Stimulated activated CD4-positive, alpha-beta T cell treated with anti-CD3 and anti-CD28 coated beads, Interleukin-2, amount 100 ng/mL, for 4 hours (primary cell): ENCODE data around the gene HOPX.
"Not testable (repeated sequence)": the region's sequence is repeated elsewhere in the genome, so short reads cannot be mapped to it uniquely, and the experiment has no call there.

ENCODE experiments used
- DNase-seq: peaks from one replicate; pipeline ENCODE4 v3.0.0-alpha.2; 2020; ENCODE audit warnings: low read depth

Gene HOPX

DNA sequence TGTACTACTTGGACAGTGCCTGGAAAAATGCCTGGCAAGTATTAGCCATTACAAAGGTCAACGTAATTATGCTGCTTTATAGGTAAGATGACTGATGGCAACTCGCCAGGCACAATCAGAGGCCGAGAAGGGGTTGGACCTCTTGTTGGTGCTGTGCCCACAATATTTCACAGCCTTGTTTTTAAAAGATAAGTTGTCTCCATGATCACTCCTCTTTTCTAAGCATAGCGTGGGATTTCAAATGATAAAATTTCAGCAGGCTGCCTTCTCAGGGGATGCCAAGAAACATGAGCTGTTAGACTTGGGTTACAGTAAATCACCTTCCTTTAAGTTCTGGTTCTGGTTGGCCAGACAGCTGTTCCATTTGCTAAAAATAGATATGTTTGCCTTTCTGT lies 26.9 kb downstream of the HOPX start:
- DNase-seq: no peak

DNA sequence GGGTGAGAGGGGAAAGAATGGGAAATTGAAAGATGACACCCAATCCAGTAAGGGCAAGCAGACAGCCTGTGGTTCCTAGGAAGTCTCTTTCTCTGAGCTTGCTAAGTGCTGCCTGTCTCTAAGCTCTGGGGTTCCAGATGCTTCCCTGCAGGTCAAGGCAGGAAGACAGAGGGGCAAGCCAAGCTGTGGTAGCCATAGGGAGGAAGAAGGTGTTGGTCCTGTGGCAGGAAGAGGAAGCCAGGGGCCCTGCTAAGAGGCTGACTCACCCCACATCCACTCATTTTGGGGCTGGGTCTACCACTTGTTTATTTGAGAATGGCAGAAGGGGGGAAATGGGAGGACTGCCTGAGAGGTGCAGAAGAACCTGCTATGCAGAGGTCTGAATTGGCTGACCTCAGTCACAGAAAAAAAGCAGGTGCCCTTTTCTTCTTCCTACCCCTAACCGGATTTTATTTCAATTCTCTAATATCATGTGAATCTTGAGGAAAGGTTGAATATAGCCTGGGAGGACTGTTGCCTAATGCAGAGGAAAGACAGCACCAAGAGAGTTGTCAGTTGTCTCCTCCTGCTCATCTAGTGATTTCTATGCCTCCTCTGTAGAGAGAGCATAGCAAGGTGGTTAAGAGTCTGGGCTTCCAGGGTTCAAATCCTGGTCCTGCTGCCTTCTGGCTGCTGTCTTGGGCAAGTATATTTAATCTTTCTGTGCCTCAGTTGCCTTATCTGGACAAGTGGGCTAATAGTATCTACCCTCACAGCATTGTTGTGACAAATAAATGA lies 27.4 kb downstream of the HOPX start:
- no peak for DNase-seq

DNA sequence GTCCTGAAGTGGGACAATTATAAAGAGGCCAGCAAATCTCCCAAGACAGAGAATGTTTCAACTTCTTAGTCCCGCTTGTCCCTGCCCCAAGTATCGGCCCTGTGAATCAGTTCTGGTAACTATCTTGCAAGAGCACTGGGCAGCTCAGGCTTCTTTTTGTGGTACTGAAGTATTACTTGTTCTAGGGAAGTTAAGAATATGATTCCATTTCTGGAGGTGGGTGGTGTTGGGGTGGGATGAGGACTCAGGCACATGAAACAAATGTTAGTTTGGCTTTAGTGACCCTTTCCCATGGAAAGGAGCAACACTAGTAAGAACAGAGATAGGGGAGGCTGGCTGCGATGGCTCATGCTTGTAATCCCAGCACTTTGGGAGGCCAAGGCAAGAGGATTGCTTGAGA lies 28.9 kb downstream of the HOPX start:
- DNase-seq: no peak

DNA sequence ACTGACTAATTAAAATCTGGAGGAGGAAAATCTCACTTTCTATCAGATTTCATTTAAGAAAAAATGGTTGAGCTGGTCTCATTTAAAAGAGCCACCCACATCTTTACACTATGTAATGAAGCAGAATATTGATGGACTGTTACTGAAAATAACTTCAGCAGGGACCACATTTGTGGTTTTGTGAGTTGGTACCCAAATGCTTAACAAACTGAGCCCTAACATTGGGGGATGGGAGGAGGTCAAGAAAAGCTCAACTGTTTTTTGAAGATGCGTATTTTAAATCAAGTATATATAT lies 30.1 kb downstream of the HOPX start:
- no peak for DNase-seq

DNA sequence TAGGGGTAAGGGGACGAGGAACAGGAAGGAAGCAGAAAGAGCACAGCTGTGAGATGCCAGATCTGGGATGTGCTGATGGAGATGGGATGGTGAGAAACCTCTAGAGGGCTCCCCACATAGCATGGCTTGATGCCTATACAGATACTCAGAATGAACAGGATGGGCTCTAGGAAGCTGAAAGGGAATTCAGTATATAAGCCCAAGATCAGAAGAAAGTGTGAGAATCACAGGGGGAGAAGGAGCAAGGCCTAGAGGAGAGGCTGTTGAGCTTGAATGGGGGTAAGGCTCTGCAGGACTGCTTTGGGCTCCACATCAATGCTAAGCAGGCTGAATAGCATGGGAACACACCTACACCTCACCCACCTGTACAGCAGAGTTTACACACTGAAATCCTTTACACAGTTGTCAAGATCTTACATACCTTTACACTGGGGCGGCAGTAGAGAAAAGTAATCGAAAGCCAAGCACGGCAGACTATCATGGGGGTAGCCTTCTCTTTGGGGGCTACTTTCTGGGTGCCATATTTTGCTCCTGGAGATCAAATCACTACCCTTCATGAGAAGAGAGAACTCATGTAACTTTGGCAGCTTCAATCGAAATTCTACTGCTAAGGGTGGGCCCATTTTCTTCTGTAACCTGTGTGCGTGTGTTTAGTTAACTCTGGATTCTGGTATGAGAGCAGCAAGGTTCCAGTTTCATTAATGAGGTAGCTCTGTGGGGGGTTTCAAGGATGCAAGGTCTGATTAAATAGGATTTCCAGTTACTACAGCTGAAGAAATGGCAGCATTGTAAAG lies 30.6 kb downstream of the HOPX start:
- DNase-seq: no peak

DNA sequence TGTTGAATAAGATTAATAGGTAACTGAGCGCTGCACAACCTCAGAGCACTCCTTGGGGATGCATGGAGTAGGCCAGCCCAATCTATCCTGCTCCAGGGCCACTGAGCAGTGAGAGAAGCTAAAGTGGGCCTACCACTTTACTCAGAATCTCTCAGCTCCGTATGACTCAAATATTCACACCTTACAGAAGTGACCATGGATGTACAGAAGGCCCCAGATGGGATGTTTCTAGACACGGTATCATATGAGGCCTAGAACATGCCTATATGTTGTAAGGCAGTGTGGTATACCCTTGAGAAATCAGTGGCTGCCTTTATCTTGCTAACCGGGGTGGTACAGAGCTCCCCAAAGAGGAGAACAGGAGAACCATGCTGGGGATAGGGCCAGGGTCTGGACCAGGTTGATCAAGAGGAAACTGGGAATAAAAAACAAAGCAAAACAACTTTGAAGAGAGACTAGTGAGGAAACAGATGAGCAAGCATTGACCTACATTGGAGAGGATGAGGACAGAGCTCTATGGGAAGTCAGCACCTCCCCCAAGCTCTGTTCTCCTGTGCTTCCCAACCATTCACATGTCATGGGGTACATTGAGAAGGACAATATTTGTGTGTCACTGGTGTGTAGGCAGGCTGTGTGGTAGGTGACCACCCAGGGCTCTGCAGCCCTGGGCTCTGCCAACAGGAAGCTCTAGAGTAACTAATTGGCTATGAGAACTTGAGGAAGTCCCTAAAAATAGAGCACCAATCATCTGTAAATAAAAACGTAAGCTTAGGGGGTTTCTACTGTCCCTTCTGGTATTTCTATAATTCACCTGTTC lies 31.4 kb downstream of the HOPX start:
- no peak for DNase-seq

DNA sequence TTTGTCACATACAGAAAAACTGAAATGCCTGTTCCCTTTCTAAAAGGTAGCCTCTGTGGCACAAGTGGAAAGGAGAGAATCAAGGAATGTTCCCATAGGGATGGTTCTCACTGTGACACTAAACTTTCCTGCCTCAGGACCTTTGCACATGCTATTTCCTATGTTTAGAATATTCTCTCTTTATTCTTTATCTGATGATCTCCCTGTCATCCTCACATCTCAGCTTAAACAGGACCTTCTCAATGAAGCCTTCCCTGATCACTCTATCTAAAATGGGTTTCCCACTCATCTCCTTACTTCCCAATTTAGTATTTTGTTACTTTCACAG lies 32.3 kb downstream of the HOPX start:
- DNase-seq: no peak

DNA sequence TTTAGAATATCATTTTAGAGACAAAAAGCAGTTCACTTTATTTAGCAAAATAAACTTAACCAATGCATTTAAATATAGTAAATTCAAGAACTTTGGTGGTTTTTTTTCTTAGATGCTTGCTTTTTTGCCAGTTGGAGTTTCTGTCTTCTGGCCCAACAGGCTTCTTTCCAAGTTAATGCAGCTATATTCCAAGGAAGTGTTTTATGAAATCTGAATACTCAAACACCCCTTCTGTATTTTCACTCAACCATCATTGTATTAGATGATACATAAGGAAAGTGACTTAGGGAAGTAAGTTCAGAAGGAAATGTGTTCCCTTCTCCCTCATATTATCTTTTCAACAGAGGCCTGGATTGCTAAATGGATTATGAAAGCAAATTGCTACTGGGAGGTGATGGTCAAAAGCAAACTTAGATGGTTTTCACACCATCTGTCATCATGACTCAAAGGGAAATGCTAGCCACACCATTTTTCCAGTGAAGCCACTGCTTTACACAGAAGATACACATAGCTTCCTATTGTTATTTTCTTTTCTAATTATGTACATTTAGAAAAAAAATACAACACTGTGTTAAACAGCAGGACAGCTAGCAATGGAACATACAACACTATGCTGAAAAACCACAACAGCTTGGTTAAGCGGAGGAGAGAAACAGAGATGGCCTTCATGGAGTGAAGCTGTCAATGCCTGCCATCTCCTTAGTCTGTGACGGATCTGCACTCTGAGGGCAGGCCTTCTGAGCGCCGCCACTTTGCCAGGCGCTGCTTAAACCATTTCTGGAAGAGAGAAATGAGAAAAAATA lies 32.9 kb downstream of the HOPX start:
- DNase-seq: no peak

DNA sequence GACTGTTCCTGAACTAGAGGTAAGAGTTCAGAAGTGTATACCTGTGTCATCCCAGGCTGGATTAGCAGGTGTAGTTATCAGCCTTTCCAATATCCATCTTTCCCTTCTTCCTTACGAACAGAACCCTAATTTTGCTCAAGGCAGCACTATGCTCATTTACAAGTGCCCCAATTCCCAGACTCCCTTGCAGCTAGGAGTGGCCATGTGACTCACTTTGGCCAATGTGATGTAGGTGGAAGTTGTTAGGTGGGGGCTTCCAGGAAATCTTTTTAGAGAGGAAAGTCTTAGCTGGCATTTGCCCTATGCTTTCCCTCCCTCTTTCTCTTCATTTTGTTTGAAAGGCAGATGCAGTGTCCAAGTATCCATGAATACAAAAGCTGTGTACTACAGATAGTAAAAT lies 34.8 kb downstream of the HOPX start:
- DNase-seq: no peak

DNA sequence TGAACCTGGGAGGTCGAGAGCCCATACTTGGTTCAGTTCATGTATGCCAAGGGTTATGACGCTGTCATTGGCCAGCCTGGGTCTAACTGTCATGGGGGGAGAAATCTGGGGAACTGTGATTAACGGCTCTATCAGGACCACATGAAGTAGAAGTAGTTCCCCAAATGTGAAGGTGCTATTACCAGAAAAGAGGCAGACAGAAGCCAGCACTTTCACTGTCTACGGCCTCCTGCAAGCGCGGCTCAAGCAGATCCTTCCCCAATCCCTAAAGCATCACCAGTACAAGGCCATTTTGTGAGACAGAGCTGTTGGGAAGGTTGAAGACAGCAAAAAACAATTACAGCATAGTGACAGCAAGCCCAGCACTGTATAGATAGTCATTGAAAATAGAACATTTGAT lies 37.5 kb downstream of the HOPX start:
- no peak for DNase-seq

DNA sequence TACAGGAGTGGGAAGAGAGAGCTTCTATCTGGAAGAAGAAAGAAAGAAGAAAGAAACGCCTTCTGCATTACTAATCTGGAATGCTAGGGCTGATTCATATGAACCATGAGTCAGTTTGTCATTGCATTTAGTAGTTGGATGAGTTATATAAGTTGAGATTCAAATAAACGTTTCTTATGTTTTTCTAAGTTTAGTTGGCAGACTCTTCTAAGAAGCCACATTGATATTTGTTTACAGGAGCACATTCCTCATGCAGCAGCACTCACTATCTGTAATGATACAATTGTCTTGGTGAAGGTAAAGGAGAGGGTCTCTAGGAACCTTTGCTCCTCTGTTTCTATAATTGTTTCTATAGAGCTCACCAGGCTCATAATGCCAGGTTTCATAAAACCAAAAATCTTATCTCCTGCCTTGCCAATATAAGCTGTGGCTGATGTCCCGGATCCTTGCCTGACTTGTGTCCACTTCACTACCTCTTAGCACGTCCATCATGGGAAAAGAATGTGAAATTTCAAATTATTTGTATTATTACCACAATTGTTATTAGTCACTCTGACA lies 39.5 kb downstream of the HOPX start:
- DNase-seq: no peak

DNA sequence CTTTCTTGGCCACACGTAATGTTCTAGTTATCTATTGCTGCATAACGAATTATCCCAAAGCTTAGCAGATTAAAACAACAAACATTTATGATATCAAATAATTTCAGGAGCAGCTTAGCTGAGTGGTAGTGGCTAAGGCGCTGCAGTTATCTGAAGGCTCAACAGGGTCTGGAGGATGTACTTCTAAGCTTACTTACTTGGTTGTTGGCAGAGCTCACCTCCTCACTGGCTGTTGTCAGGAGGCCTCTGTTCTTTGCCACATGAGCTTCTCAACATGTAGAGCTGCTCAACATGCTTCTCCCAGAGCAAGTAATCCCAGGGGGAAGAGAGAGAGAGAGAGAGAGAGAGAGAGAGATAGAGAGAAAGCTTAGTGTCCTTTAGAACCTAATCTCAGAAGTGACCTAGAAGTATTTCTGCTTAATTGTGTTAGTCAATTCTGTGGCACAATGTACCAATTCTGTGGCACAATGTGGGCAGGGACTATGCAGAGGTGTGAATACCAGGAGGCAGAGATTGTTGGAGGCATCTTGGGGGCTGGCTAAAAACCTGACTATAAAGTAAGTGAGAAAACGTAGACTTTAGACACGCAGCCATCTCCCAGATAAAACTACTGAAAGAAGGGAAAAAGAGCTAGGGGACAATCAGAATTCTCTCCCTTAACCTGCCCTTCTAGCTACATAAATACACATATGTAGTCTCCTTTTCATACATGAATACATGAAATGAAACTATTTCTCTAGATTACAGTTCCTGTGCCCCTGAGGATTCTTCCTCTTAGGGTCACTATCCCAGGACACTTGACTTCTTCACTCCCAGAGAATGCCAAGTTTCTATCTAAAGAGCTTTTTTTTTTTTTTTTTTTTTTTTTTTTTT lies 40.2 kb downstream of the HOPX start:
- no peak for DNase-seq

DNA sequence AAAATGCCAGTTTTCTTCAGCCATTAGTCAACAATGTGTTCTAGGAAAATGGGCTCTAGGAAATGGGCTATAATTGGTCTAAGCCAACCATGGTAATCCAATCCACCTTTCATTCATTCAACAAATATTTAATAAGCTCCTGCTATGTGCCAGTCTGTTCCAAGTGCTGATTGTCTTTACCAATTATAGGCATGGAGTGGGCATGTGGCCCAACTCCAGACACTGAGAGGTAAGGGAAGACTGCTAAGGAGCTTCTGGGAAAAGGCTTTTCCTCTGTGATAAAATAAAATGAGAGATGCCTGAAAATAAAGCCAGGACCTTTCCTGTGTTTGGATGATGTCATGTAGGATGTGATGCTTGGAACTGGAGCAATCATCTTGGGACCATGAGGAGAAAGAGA lies 43.3 kb downstream of the HOPX start:
- DNase-seq: no peak

DNA sequence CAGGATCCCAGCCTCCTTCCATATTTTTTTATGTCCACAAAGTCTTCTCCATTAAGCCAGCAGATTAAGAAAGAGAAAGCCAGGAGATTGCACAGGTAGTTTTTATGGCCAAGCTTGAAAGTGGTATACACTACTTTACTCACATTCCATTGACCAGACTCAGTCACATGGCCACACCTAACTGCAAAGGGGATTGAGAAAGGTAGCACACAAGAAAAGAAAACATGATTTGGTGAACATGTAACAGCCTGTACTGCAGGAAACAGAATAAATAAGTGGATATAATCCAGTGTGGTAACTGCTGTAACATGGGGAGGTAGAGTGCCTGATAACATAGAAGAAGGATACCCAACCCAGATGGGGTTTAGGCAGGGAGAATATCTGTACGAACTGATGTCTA lies 43.9 kb downstream of the HOPX start:
- DNase-seq: no peak

DNA sequence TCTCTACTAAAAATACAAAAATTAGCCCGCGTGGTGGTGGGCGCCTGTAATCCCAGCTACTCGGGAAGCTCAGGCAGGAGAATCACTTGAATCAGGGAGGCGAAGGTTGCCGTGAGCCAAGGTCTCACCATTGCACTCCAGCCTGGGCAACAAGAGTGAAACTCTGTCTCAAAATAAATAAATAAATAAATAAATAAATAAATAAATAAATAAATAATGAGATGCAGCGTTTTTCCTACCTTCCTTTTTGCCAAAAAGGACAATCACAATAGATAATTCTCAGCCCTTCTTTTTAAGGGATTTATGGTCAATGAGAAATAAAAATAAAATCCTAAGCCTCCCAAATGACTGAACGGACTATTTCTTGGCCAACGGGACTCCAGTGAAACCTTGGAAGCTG lies 46.1 kb downstream of the HOPX start:
- DNase-seq: not testable (repeated sequence)

DNA sequence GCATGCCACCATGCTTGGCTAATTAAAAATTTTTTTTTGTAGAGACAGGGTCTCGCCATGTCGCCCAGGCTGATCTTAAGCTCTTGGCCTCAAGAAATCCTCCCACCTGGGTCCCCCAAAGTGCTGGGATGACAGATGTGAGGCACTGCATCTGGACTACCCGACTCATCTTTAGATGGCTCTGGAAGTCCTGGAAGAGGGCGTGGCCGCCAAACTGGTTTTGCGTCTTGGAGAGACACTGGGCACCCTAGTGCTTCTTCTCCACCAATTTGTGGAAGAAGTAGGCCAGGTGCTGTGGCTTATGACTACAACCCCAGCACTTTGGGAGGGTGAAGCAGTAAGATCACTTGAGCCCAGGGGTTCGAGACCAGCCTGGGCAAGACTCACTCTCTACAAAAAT lies 47.6 kb downstream of the HOPX start:
- no peak for DNase-seq

DNA sequence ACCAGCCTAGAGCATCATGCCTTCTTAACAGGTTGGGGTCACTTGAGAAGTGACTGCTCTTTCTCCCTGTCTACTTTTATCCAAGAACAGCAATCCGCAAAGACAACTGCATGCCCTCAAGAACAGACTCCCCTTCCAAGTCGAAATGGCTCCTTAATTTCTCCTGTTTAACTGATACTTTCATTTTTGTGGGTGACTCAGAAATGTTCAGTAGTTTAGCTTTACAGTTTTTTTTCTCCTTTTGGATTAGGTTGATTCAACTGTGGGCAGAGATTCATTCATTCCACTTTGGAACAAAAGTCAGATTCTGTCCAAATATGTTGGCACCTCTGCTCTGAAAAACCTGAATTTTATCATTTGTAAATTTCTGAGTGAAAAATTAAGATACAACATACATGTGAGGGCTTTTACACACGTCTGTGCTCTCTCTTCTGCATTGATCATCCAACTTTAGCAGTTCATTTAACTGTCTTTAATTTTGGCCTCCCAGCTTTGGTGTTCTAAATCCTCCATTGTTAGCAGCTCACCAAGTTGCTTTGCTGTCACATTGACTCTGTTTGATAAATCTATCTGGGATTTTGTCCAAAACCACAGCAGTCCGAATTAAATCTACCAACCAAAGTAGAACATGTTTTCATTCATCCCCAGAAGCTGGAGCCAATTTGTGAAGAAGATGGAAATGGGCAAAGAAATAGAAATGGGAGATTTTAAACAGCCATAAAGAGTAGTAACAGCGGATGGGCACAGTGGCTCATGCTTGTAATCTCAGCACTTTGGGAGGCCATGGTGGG lies 50.0 kb downstream of the HOPX start:
- no peak for DNase-seq

DNA sequence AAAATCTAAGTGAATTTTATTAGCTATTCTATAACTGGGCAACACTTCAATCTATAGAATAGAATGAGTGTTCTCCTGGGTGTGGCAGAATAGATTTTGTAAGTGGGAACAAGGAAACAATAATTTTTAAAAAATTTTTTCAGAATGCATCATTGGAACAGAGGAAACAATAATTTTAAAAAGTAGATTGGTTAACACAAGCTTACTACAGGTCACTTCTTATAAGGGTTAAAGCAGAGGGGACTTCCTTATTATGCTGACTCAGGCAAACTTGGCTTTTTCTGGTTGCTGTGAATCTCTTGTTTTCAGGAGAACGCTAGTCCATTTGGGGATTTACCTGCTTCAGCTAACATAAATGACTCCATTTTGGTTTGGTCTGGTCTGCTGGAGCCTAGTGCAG lies 52.5 kb downstream of the HOPX start:
- DNase-seq: no peak

DNA sequence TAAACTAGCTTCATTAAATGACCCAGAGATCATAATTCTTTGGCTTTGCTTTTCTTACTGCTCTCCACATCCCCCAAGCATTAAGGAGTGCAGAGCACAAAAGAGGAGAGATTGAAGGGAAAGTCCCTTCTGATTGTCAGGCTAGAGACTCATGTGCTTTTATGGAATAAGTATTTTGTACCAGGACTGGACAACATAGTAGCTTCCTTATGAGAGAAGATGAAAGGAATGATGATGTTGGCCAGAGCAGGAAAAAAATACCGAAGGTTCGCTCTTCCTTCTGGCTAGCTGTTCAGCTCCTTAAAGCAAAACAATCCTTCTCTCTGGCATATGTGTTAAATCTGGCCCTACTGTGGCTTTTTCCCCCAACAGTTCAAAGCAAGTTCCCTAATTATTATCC lies 53.1 kb downstream of the HOPX start:
- no peak for DNase-seq

DNA sequence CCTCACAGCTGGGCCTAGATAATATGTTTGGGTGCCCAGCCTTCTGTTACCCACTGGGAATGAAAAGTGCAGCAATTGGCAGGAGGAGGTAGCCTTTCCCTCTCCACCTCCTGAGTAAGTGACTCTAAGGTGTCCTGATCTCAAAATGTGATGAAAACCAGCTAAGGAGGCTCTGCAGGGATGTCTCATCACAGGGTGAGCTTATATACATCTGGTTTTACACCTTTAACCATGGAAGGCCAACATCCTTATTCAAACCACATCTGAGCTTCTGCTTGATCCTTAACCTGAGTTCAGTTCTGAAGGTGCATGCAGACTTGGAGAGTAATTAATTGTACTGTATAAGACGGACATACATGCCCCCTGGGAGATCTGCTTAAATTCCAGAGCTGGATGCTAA lies 53.7 kb downstream of the HOPX start:
- DNase-seq: no peak
